Neural cell (in vitro differentiated cells): Measurements from ENCODE around the gene ABCA12.

Experiments
- CTCF ChIP-seq: fragments of 450-650 bp; IDR thresholded peaks from 2 replicates; pipeline ENCODE4 v1.5.1; 2014; ENCODE audit warnings: antibody characterized with exemption, mild to moderate bottlenecking, moderate library complexity; ENCODE audit not compliant: poor library complexity, severe bottlenecking
- EP300 ChIP-seq: fragments of 450-650 bp; conservative IDR thresholded peaks from 2 replicates; pipeline ENCODE4 v1.6.1; 2014; ENCODE audit warnings: antibody characterized with exemption, mild to moderate bottlenecking, moderate library complexity; ENCODE audit not compliant: poor library complexity, severe bottlenecking
- POLR2AphosphoS5 ChIP-seq: IDR thresholded peaks from 2 replicates; pipeline ENCODE4 v1.6.1; 2012

- TF ChIP-seq CTCF (no peak), POLR2AphosphoS5 (no peak), EP300 (no peak)
Observed at GRCh38 chr2:215049341-215049740, 89.1 kb downstream of the ABCA12 start.
